ENCODE data around the gene SLC25A23. TPM values are rescaled to one million over a fixed set of nuclear protein-coding genes. Genes with fewer than 3 reads are reported as not detected.

Gene SLC25A23
- total and polyA plus RNA-seq, 9 of the 15 experiments (the other 6 are each of a cell fraction or from before 2014, with no cell fraction given), result 6.1 to 72.0 (median 26.6) TPM

DNA sequence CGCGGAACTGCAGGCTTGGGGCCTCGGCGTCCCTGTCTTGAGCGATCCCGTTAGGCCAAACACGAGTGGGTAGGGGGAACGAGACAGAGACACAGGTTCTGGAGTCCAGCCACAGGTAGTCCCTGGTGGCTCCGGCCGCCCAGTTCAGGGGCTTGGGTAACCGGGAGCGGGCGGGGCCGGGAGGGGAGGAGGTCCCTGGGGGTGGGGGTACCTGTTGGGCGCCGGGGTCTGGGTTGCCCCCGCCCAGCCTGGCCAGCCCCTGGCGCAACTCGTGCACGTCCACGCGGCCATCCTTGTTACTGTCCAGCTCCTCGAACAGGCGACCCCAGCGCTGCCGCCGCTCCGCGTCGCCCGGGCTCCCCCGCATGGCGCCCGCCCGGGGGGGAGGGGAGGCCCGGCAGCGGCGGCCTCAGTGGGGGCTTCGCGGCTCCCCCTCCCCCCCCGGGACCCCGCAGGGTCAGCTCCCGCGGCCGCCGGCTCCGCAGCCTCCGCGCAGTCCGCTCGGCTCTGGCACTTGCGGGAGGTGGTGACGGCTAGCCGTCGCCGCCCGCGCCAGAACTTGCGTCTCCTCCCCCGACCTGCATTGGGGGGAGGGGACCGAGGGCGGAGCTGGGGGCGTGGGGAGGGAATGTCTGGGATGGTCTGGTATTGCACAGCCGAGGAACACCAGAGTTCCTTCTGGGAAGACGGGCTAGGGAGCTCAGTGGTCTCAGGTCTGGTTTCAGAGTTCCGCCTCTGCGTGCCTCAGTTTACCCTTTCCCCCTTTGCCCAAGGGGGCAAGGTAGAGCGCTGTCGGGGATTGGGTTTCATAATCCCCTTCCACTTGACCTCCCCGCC is at the start of gene SLC25A23 (continued):
- TF ChIP-seq ARID4B (CRISPR knock-in tag; IDR thresholded peaks at IDR 0.05), result peak; percentile 33; the same call in 1 of the 2 replicates
- no peak for TF ChIP-seq THRA (IDR thresholded peaks at IDR 0.05)
- TF ChIP-seq NFYB (IDR thresholded peaks at IDR 0.05; ENCODE audit: extremely low read depth, insufficient read length), result no peak
- TF ChIP-seq, protein P1, sequence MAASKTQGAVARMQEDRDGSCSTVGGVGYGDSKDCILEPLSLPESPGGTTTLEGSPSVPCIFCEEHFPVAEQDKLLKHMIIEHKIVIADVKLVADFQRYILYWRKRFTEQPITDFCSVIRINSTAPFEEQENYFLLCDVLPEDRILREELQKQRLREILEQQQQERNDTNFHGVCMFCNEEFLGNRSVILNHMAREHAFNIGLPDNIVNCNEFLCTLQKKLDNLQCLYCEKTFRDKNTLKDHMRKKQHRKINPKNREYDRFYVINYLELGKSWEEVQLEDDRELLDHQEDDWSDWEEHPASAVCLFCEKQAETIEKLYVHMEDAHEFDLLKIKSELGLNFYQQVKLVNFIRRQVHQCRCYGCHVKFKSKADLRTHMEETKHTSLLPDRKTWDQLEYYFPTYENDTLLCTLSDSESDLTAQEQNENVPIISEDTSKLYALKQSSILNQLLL (CRISPR knock-in tag; IDR thresholded peaks at IDR 0.05; ENCODE audit: borderline replicate concordance), result no peak
- 0 out of 2 replicates have a peak, but pooled peaks have one; percentile 62 for TF ChIP-seq ZNF133 (CRISPR knock-in tag; IDR thresholded peaks at IDR 0.05)
- no peak for TF ChIP-seq FOXJ2 (tag; IDR thresholded peaks at IDR 0.05)
- TF ChIP-seq CTBP1 (IDR thresholded peaks at IDR 0.05; ENCODE audit: borderline replicate concordance), result no peak
- TF ChIP-seq NEUROD1 (IDR thresholded peaks at IDR 0.05; ENCODE audit: borderline replicate concordance, low read depth, low read length, partially characterized antibody), result no peak
- TF ChIP-seq THAP12 (CRISPR knock-in tag; IDR thresholded peaks at IDR 0.05), result no peak
- TF ChIP-seq KDM5B (IDR thresholded peaks at IDR 0.05; ENCODE audit: insufficient replicate concordance, low read depth, low read length), result no peak
- peak; percentile 67 for TF ChIP-seq EGR1 (conservative IDR thresholded peaks at IDR 0.05)
- no peak for TF ChIP-seq CHD2 (IDR thresholded peaks at IDR 0.05; ENCODE audit: low read depth, low read length)
- TF ChIP-seq ZNF3 (CRISPR knock-in tag; IDR thresholded peaks at IDR 0.05), result no peak
- TF ChIP-seq THRAP3 (IDR thresholded peaks at IDR 0.05; ENCODE audit: borderline replicate concordance), result no peak
- no peak for TF ChIP-seq MTA2 (IDR thresholded peaks at IDR 0.05; ENCODE audit: low read depth)
- TF ChIP-seq HOXB6 (CRISPR knock-in tag; IDR thresholded peaks at IDR 0.05; ENCODE audit: borderline replicate concordance), result no peak

All from K562 (cell line).